Type B pancreatic cell (in vitro differentiated cells): ENCODE data around the gene RHOJ. TPM values are rescaled to one million over a fixed set of nuclear protein-coding genes. Genes with fewer than 3 reads are reported as not detected.
"Not testable (repeated sequence)": the region's sequence is repeated elsewhere in the genome, so short reads cannot be mapped to it uniquely, and the experiment has no call there.

Source experiments
- DNase-seq: peaks from one replicate; pipeline ENCODE4 v3.0.0; 2021; ENCODE audit warnings: mixed read lengths; ENCODE audit not compliant: unreplicated experiment; ENCODE audit errors: extremely low spot score
- H3K27ac Mint-ChIP-seq: 2 replicates; pipeline ENCODE4 v1.8.0; 2021; ENCODE audit warnings: mild to moderate bottlenecking, mixed read lengths
- H3K27me3 Mint-ChIP-seq: 2 replicates; pipeline ENCODE4 v1.8.0; 2021; ENCODE audit warnings: mixed read lengths
- H3K36me3 Mint-ChIP-seq: 2 replicates; pipeline ENCODE4 v1.8.0; 2021; ENCODE audit warnings: mixed read lengths
- H3K4me1 Mint-ChIP-seq: one replicate; pipeline ENCODE4 v1.8.0; 2021; ENCODE audit warnings: mixed read lengths; ENCODE audit not compliant: unreplicated experiment
- H3K4me3 Mint-ChIP-seq: 2 replicates; pipeline ENCODE4 v1.8.0; 2021; ENCODE audit warnings: mild to moderate bottlenecking, mixed read lengths
- H3K9me3 Mint-ChIP-seq: 2 replicates; pipeline ENCODE4 v1.8.0; 2021; ENCODE audit warnings: mixed read lengths
- CTCF ChIP-seq: fragments of 200-600 bp; sonication (generic); conservative IDR thresholded peaks from 2 replicates; pipeline ENCODE4 v1.5.0; 2021; ENCODE audit warnings: antibody characterized with exemption, mild to moderate bottlenecking
- total RNA-seq: library from RNA; stranded (reverse); gene quantifications from 2 replicates; pipeline ENCODE4 v1.2.1, GENCODE V29; 2021; ENCODE audit warnings: low replicate concordance

Gene RHOJ
- total RNA-seq, 1 donor from 2014 or later: 16.3 TPM

- H3K27ac Mint-ChIP-seq: no peak overlapping the region
- H3K27me3 Mint-ChIP-seq: no peaks in the 10 kb centered on the region
- no peak overlapping the region for H3K4me3 Mint-ChIP-seq
These were observed 69.7 kb downstream of the RHOJ start for GRCh38 chr14:63273717-63274655.

GRCh38 chr14:63275611-63276010 lies 71.4 kb downstream of the RHOJ start:
- no peak overlapping the region for H3K27ac Mint-ChIP-seq
- no peak overlapping the region for H3K4me3 Mint-ChIP-seq

More at GRCh38 chr14:63273717-63274655, 69.7 kb downstream of the RHOJ start:
- Mint-ChIP-seq H3K36me3 (no peaks in the 10 kb centered on the region), H3K4me1 (no peaks in the 10 kb centered on the region), H3K9me3 (no peaks in the 10 kb centered on the region)
- no peak for DNase-seq
- TF ChIP-seq CTCF: no peak

GRCh38 chr14:63276016-63276415 lies 71.8 kb downstream of the RHOJ start:
- Mint-ChIP-seq H3K27ac (no peak overlapping the region), H3K36me3 (no peaks in the 10 kb centered on the region), H3K27me3 (no peaks in the 10 kb centered on the region), H3K9me3 (no peaks in the 10 kb centered on the region), H3K4me1 (no peaks in the 10 kb centered on the region), H3K4me3 (no peak overlapping the region)
- no peak for DNase-seq
- no peak for TF ChIP-seq CTCF

More at GRCh38 chr14:63275611-63276010, 71.4 kb downstream of the RHOJ start:
- no peak for TF ChIP-seq CTCF
- H3K4me1 Mint-ChIP-seq: no peaks in the 10 kb centered on the region
- H3K9me3 Mint-ChIP-seq: no peaks in the 10 kb centered on the region
- H3K36me3 Mint-ChIP-seq: no peaks in the 10 kb centered on the region
- no peak for DNase-seq
- H3K27me3 Mint-ChIP-seq: no peaks in the 10 kb centered on the region

DNA sequence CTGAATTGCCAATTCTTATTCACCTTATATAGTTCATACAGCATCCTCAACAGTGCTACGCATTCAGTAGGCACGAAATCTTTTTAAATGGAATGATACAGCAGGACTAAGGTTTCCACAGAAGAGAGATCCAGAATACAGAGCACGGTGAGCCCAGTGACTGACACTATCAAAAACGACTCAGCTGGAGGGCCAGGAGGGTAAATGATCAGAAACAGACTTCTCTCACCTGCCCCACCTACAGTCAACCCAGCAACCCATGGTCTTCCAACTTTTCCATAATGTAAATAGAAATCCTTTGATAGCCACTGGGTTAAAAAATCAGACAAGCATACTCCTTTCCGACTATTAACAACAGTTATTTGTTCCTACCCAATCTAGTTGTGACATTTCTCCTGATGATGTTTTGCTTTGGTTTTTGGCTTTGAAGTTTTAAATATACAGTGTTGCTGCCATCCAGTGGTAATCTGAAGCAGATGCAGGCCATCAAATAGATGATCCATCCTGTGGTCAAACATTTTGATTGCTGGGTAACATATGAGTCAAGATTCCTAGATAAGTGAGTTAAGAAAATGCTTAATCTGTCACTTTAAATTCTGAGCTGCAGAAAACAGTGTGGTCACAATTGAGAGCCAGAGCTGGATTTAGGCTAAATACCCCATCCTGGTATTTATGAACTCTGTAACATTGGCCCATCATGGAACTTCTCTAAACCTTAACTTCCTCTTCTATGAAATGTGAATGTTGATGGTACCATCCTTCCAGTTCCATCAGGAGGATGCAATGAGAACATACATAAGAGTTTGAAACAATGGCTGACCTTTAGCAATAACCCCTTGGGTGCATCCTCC lies 72.5 kb downstream of the RHOJ start:
- no peak overlapping the region for H3K27ac Mint-ChIP-seq
- no peaks in the 10 kb centered on the region for H3K36me3 Mint-ChIP-seq
- peak; percentile 98 for TF ChIP-seq CTCF
- no peaks in the 10 kb centered on the region for H3K4me1 Mint-ChIP-seq
- DNase-seq: no peak
- H3K9me3 Mint-ChIP-seq: no peaks in the 10 kb centered on the region
- H3K4me3 Mint-ChIP-seq: no peak overlapping the region
- no peaks in the 10 kb centered on the region for H3K27me3 Mint-ChIP-seq

DNA sequence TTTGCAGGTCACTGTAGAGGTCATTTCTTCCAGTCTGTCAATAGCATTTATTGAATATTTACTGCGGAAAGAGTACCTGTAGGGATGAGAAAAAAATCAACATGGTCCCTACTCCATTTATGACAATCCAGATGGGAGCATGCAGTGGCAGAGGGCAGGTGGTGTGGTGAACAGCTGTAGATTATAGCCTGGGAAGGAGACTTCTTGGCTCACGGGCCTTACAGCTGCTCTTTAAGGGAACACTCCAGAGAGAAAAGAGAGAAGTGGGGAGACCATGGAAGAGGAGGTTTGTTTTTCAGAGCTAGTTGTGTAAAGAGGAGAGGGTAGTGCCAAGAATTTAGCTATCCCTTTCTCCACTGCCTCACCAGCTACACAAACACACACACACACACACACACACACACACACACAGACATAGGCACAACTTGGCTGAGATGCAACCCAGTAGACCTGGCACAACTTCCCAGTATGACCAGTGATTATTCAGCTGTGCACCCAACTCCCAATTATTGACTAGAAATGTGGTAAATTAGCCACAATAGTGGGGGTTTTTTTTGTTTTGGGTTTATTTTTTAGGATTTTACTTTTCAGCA lies 73.4 kb downstream of the RHOJ start:
- no peak for DNase-seq
- Mint-ChIP-seq H3K4me1 (no peaks in the 10 kb centered on the region), H3K36me3 (no peaks in the 10 kb centered on the region), H3K27ac (no peak overlapping the region), H3K27me3 (no peaks in the 10 kb centered on the region), H3K4me3 (no peak overlapping the region), H3K9me3 (no peaks in the 10 kb centered on the region)
- no peak for TF ChIP-seq CTCF

- not testable (repeated sequence) for H3K36me3 Mint-ChIP-seq, DNase-seq, H3K27ac Mint-ChIP-seq, H3K9me3 Mint-ChIP-seq, H3K27me3 Mint-ChIP-seq, H3K4me3 Mint-ChIP-seq, H3K4me1 Mint-ChIP-seq
These were observed 75.7 kb downstream of the RHOJ start for GRCh38 chr14:63279933-63280332.
